Neural cell (in vitro differentiated cells): ENCODE results near the gene SUCLG2. TPM values are rescaled to one million over a fixed set of nuclear protein-coding genes. Genes with fewer than 3 reads are reported as not detected.

ENCODE experiments used
- H2AFZ ChIP-seq: fragments of 200-600, 300-800 bp; sonication (generic), shearing (Covaris generic); 2 replicates; pipeline ENCODE4 v1.6.0; 2014; ENCODE audit warnings: low read depth, mild to moderate bottlenecking, antibody characterized with exemption, low read length, moderate library complexity
- H3F3A ChIP-seq: fragments of 200-600 bp; shearing (Covaris generic); 2 replicates; pipeline ENCODE4 v1.6.1; 2016; ENCODE audit warnings: mild to moderate bottlenecking, moderate library complexity, mixed read lengths, antibody characterized with exemption, low read length; ENCODE audit not compliant: insufficient read depth, poor library complexity, severe bottlenecking
- H3K27ac ChIP-seq: fragments of 200-600, 300-800 bp; sonication (generic), shearing (Covaris generic); 2 replicates; pipeline ENCODE4 v1.5.1; 2014; ENCODE audit warnings: mild to moderate bottlenecking, low read length, moderate library complexity
- H3K27me3 ChIP-seq: fragments of 300-800, 200-600 bp; sonication (generic), shearing (Covaris generic); 2 replicates; pipeline ENCODE4 v1.6.0; 2014; ENCODE audit warnings: mild to moderate bottlenecking, low read depth, low read length, moderate library complexity; ENCODE audit not compliant: insufficient read depth
- H3K36me3 ChIP-seq: fragments of 300-800, 200-600 bp; sonication (generic), shearing (Covaris generic); 2 replicates; pipeline ENCODE4 v1.5.1; 2014; ENCODE audit warnings: mild to moderate bottlenecking, antibody characterized with exemption, low read length, moderate library complexity; ENCODE audit not compliant: insufficient read depth
- H3K4me2 ChIP-seq: fragments of 300-800, 200-600 bp; sonication (generic), shearing (Covaris generic); 2 replicates; pipeline ENCODE4 v1.6.0; 2014; ENCODE audit warnings: mild to moderate bottlenecking, low read length
- H3K4me3 ChIP-seq: fragments of 300-800, 200-600 bp; sonication (generic), shearing (Covaris generic); 2 replicates; pipeline ENCODE4 v1.5.1; 2014; ENCODE audit warnings: mild to moderate bottlenecking, low read length, moderate library complexity
- H3K79me2 ChIP-seq: fragments of 200-600 bp; shearing (Covaris generic); replicated peaks from 2 replicates; pipeline ENCODE4 v1.6.0; 2014; ENCODE audit warnings: mild to moderate bottlenecking, low read length, moderate library complexity; ENCODE audit not compliant: insufficient read depth
- H3K9ac ChIP-seq: fragments of 300-800, 200-600 bp; sonication (generic), shearing (Covaris generic); 2 replicates; pipeline ENCODE4 v1.6.1; 2016; ENCODE audit warnings: mild to moderate bottlenecking, low read length, mixed read lengths
- H3K9me2 ChIP-seq: fragments of 200-600 bp; shearing (Covaris generic); 2 replicates; pipeline ENCODE4 v1.6.1; 2016; ENCODE audit warnings: mild to moderate bottlenecking, low read length, mixed read lengths; ENCODE audit not compliant: insufficient read depth
- H3K9me3 ChIP-seq: fragments of 200-600, 300-800 bp; sonication (generic), shearing (Covaris generic); 2 replicates; pipeline ENCODE4 v1.6.1; 2016; ENCODE audit warnings: mild to moderate bottlenecking, mixed run types, low read length, moderate library complexity, mixed read lengths
- H4K20me1 ChIP-seq: fragments of 200-600 bp; shearing (Covaris generic); 2 replicates; pipeline ENCODE4 v1.6.1; 2016; ENCODE audit warnings: mild to moderate bottlenecking, mixed run types; ENCODE audit not compliant: insufficient read depth
- EP300 ChIP-seq: fragments of 450-650 bp; conservative IDR thresholded peaks from 2 replicates; pipeline ENCODE4 v1.6.1; 2014; ENCODE audit warnings: antibody characterized with exemption, mild to moderate bottlenecking, moderate library complexity; ENCODE audit not compliant: poor library complexity, severe bottlenecking
- EZH2 ChIP-seq: fragments of 200-600, 300-800 bp; shearing (Covaris generic), sonication (generic); IDR thresholded peaks from 2 replicates; pipeline ENCODE4 v1.6.1; 2014; ENCODE audit warnings: antibody characterized with exemption, low read length, borderline replicate concordance, mild to moderate bottlenecking; ENCODE audit not compliant: insufficient read depth, poor library complexity, severe bottlenecking
- MXI1 ChIP-seq: fragments of 450-650 bp; conservative IDR thresholded peaks from 2 replicates; pipeline ENCODE4 v1.6.1; 2014; ENCODE audit warnings: antibody characterized with exemption, mild to moderate bottlenecking; ENCODE audit not compliant: poor library complexity, severe bottlenecking
- POLR2AphosphoS5 ChIP-seq: IDR thresholded peaks from 2 replicates; pipeline ENCODE4 v1.6.1; 2012
- RAD21 ChIP-seq: fragments of 450-650 bp; conservative IDR thresholded peaks from 2 replicates; pipeline ENCODE4 v1.6.1; 2014; ENCODE audit warnings: antibody characterized with exemption, mild to moderate bottlenecking, moderate library complexity
- SMC3 ChIP-seq: fragments of 450-650 bp; conservative IDR thresholded peaks from 2 replicates; pipeline ENCODE4 v1.6.1; 2014; ENCODE audit warnings: antibody characterized with exemption, mild to moderate bottlenecking, moderate library complexity; ENCODE audit not compliant: poor library complexity
- TAF1 ChIP-seq: IDR thresholded peaks from 2 replicates; pipeline ENCODE4 v1.6.1; 2012; ENCODE audit warnings: low read depth
- polyA plus RNA-seq: library from polyadenylated mRNA; depleted of rRNA; stranded (reverse); fragments of >200 nt; gene quantifications from 2 replicates; pipeline ENCODE4 v1.2.3, GENCODE V29; 2014
- TF ChIP-seq, protein P1 (sequence below): IDR thresholded peaks from 2 replicates; pipeline ENCODE4 v1.6.1; 2012; ENCODE audit warnings: borderline replicate concordance

SUCLG2 gene
- polyA plus RNA-seq, 1 donor from 2014 or later, result 0.15 TPM

GRCh38 chr3:67462187-67462586 is 192.2 kb downstream of the SUCLG2 start:
- Histone ChIP-seq H3K27me3 (no peaks in the 10 kb centered on the region), H3K9me3 (no peaks in the 10 kb centered on the region), H3F3A (no peaks in the 10 kb centered on the region), H3K9ac (no peak overlapping the region), H3K27ac (no peak overlapping the region), H3K36me3 (no peaks in the 10 kb centered on the region), H3K9me2 (no peaks in the 10 kb centered on the region), H3K4me2 (no peak overlapping the region), H3K4me3 (no peak overlapping the region), H3K79me2 (no peaks in the 10 kb centered on the region), H4K20me1 (no peaks in the 10 kb centered on the region), H2AFZ (no peak overlapping the region)
- TF ChIP-seq MXI1, result no peak
- TF ChIP-seq, protein P1, sequence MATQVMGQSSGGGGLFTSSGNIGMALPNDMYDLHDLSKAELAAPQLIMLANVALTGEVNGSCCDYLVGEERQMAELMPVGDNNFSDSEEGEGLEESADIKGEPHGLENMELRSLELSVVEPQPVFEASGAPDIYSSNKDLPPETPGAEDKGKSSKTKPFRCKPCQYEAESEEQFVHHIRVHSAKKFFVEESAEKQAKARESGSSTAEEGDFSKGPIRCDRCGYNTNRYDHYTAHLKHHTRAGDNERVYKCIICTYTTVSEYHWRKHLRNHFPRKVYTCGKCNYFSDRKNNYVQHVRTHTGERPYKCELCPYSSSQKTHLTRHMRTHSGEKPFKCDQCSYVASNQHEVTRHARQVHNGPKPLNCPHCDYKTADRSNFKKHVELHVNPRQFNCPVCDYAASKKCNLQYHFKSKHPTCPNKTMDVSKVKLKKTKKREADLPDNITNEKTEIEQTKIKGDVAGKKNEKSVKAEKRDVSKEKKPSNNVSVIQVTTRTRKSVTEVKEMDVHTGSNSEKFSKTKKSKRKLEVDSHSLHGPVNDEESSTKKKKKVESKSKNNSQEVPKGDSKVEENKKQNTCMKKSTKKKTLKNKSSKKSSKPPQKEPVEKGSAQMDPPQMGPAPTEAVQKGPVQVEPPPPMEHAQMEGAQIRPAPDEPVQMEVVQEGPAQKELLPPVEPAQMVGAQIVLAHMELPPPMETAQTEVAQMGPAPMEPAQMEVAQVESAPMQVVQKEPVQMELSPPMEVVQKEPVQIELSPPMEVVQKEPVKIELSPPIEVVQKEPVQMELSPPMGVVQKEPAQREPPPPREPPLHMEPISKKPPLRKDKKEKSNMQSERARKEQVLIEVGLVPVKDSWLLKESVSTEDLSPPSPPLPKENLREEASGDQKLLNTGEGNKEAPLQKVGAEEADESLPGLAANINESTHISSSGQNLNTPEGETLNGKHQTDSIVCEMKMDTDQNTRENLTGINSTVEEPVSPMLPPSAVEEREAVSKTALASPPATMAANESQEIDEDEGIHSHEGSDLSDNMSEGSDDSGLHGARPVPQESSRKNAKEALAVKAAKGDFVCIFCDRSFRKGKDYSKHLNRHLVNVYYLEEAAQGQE, result no peak

DNA sequence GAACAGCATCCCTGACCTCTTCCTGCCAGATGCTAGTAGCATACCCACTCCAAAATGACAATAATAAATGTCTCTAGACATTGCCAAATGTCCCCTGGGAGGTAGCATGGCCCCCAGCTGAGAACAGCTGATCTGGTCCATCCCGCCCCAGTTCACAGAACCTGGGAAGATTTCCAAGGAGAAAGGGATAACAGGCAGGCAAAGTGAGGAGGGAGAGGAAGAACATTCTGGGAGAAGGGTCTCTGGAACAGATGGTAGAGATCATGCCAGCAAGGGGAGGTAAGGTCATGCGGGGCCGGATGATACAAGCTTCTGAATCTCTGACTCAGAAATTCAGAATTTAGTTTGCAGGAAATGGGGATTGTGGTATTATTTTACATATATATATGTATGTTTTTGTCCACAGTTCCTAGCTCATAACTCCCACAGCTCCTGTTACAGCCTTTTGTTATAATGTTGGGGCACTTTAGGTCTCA is 192.7 kb downstream of the SUCLG2 start:
- no peak overlapping the region for H3K27ac ChIP-seq
- no peaks in the 10 kb centered on the region for H3K79me2 ChIP-seq
- H3K9me2 ChIP-seq, result no peaks in the 10 kb centered on the region

GRCh38 chr3:67460841-67461510 is 193.4 kb downstream of the SUCLG2 start:
- Histone ChIP-seq H3K27ac (no peak overlapping the region), H3K9me2 (no peaks in the 10 kb centered on the region), H3K36me3 (no peaks in the 10 kb centered on the region), H3K9me3 (no peaks in the 10 kb centered on the region), H2AFZ (no peak overlapping the region), H3F3A (no peaks in the 10 kb centered on the region), H3K27me3 (no peaks in the 10 kb centered on the region), H4K20me1 (no peaks in the 10 kb centered on the region), H3K9ac (no peak overlapping the region), H3K4me2 (no peak overlapping the region), H3K79me2 (no peaks in the 10 kb centered on the region), H3K4me3 (no peak overlapping the region)
- TF ChIP-seq RAD21, result no peak
- no peak for TF ChIP-seq EP300
- no peak for TF ChIP-seq POLR2AphosphoS5
- no peak for TF ChIP-seq TAF1
- TF ChIP-seq EZH2, result no peak
- TF ChIP-seq, protein P1, result no peak
- TF ChIP-seq MXI1, result no peak
- TF ChIP-seq SMC3, result no peak

More for the DNA sequence above, 192.7 kb downstream of the SUCLG2 start:
- H3K27me3 ChIP-seq, result no peaks in the 10 kb centered on the region
- H3K9me3 ChIP-seq, result no peaks in the 10 kb centered on the region
- H3K4me2 ChIP-seq, result no peak overlapping the region
- H4K20me1 ChIP-seq, result no peaks in the 10 kb centered on the region
- H3F3A ChIP-seq, result no peaks in the 10 kb centered on the region
- no peak overlapping the region for H2AFZ ChIP-seq
- no peak overlapping the region for H3K4me3 ChIP-seq
- H3K9ac ChIP-seq, result no peak overlapping the region
- TF ChIP-seq, protein P1, result no peak
- no peaks in the 10 kb centered on the region for H3K36me3 ChIP-seq
